ENCODE results near the gene MDK.

GRCh38 chr11:46393759-46394158 is 12.3 kb downstream of the MDK start:
- TF ChIP-seq CTCF (IDR thresholded peaks at IDR 0.05) (no peak), EZH2 (IDR thresholded peaks at IDR 0.05) (no peak), EZH2phosphoT487 (IDR thresholded peaks at IDR 0.05) (no peak)
